ENCODE data around the gene ALDH3B2. TPM values are rescaled to one million over a fixed set of nuclear protein-coding genes. Genes with fewer than 3 reads are reported as not detected.

The ALDH3B2 gene
- total and polyA plus RNA-seq, 4 donors = 1.1 to 4.8 (median 2.5) TPM

GRCh38 chr11:67640758-67641337 is 33.6 kb downstream of the ALDH3B2 start:
- no peak for DNase-seq
- H3K9ac ChIP-seq (ENCODE audit: insufficient read depth in 1 of 2, low read length in 2 of 2) = no peak overlapping the region
- peaks cover 0 to 2% (median 0%) of the 10 kb centered on the region in 4 donors for H3K9me3 ChIP-seq (ENCODE audit: control insufficient read depth in 4 of 4, insufficient read depth in 3 of 4, low read length in 3 of 4)
- no peaks in the 10 kb centered on the region for H3K27me3 ChIP-seq (ENCODE audit: control insufficient read depth in 3 of 3, insufficient read depth in 3 of 3, low read length in 2 of 3)
- TF ChIP-seq CTCF (IDR thresholded peaks at IDR 0.05; ENCODE audit: control extremely low read depth, extremely low read depth) = no peak
- no peaks in the 10 kb centered on the region for H3K36me3 ChIP-seq (ENCODE audit: control insufficient read depth in 4 of 4, insufficient read depth in 4 of 4, low read length in 4 of 4)
- no peak overlapping the region for H3K4me3 ChIP-seq
- WGBS, 2 donors = 69 to 87% methylated on average over 12 of the region's 12 CpGs
- no peak for ATAC-seq (ENCODE audit: insufficient read depth, low FRiP score)
- H3K4me1 ChIP-seq (ENCODE audit: control insufficient read depth in 5 of 5, insufficient read depth in 5 of 5, low read length in 5 of 5) = no peaks in the 10 kb centered on the region
- no peak overlapping the region for H3K27ac ChIP-seq (ENCODE audit: low read depth in 1 of 2, low read length in 1 of 2)

- Histone ChIP-seq H3K27me3 (ENCODE audit: control insufficient read depth in 3 of 3, insufficient read depth in 3 of 3, low read length in 2 of 3) (no peaks in the 10 kb centered on the region), H3K36me3 (ENCODE audit: control insufficient read depth in 4 of 4, insufficient read depth in 4 of 4, low read length in 4 of 4) (no peaks in the 10 kb centered on the region), H3K27ac (ENCODE audit: low read depth in 1 of 2, low read length in 1 of 2) (no peak overlapping the region), H3K9me3 (ENCODE audit: control insufficient read depth in 4 of 4, insufficient read depth in 3 of 4, low read length in 3 of 4) (peaks cover 0 to 2% (median 0%) of the 10 kb centered on the region in 4 donors), H3K9ac (ENCODE audit: insufficient read depth in 1 of 2, low read length in 2 of 2) (no peak overlapping the region), H3K4me3 (no peak overlapping the region), H3K4me1 (ENCODE audit: control insufficient read depth in 5 of 5, insufficient read depth in 5 of 5, low read length in 5 of 5) (no peaks in the 10 kb centered on the region)
- DNase-seq (peak; percentile 39 to 62 (median 49)), ATAC-seq (ENCODE audit: insufficient read depth, low FRiP score) (no peak)
- 46 to 57% methylated on average over 23 of the region's 23 CpGs for WGBS, 2 donors
- peak; percentile 50 for TF ChIP-seq CTCF (IDR thresholded peaks at IDR 0.05; ENCODE audit: control extremely low read depth, extremely low read depth)
These were observed 34.2 kb downstream of the ALDH3B2 start for GRCh38 chr11:67640021-67640757.

DNA sequence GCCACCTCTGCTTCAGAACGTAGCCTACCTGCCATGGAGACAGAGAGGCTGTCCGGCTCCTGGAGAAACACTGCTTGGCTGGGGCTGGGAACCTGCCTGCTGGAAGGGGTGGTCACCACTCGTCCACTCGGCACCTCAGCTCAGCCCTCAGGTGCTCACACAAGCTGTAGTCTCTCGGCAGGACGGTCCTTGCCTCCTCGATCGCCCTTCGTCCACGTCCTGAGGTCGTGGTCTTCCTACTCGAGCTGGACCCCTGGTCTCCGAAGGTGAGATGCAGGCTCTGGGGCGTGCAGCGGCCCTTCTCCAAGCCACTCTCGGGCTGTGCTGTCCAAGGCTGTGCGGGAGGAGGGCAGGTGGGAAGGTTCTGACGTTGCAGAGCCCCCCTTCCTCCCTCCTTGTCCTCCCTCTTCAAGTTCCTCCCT is 35.0 kb downstream of the ALDH3B2 start, which contains the start of gene TBX10:
TBX10 (minus strand) TSS at position 326 of the 422 bp plus-strand sequence; CDS start at position 35, 291 bp downstream.
- H3K27ac ChIP-seq (ENCODE audit: low read depth in 1 of 2, low read length in 1 of 2) = no peak within 1 kb of the TSS
- no peaks in the 10 kb centered on the region for H3K36me3 ChIP-seq (ENCODE audit: control insufficient read depth in 4 of 4, insufficient read depth in 4 of 4, low read length in 4 of 4)
- WGBS, 2 donors = 79 to 91% methylated on average over 18 of the region's 18 CpGs
- ATAC-seq (ENCODE audit: insufficient read depth, low FRiP score) (no peak), DNase-seq (no peak)
- no peak for TF ChIP-seq CTCF (IDR thresholded peaks at IDR 0.05; ENCODE audit: control extremely low read depth, extremely low read depth)
- no peaks in the 10 kb centered on the region for H3K4me1 ChIP-seq (ENCODE audit: control insufficient read depth in 5 of 5, insufficient read depth in 5 of 5, low read length in 5 of 5)
- no peak within 1 kb of the TSS for H3K4me3 ChIP-seq
- no peaks in the 10 kb centered on the region for H3K27me3 ChIP-seq (ENCODE audit: control insufficient read depth in 3 of 3, insufficient read depth in 3 of 3, low read length in 2 of 3)
- H3K9ac ChIP-seq (ENCODE audit: insufficient read depth in 1 of 2, low read length in 2 of 2) = peak within 1 kb of the TSS in 1 of 2 donors; percentile 32
- peaks cover 0 to 2% (median 0%) of the 10 kb centered on the region in 4 donors for H3K9me3 ChIP-seq (ENCODE audit: control insufficient read depth in 4 of 4, insufficient read depth in 3 of 4, low read length in 3 of 4)
